Measurements from ENCODE around the gene KIF2B. TPM values are rescaled to one million over a fixed set of nuclear protein-coding genes. Genes with fewer than 3 reads are reported as not detected.
"Not testable (repeated sequence)": the region's sequence is repeated elsewhere in the genome, so short reads cannot be mapped to it uniquely, and the experiment has no call there.

KIF2B gene
- total RNA-seq, 4 donors from 2014 or later, result not detected

GRCh38 chr17:53837131-53837530 lies 14.4 kb downstream of the KIF2B start:
- Histone ChIP-seq H3K9me3 (no peaks in the 10 kb centered on the region), H3K27ac (no peak overlapping the region), H3K27me3 (no peaks in the 10 kb centered on the region), H3K4me1 (no peaks in the 10 kb centered on the region), H3K4me3 (no peak overlapping the region), H3K36me3 (no peaks in the 10 kb centered on the region)
- no peak for DNase-seq (ENCODE audit: low spot score in 2 of 2)
- TF ChIP-seq CTCF (IDR thresholded peaks at IDR 0.05), result no peak
- no peak for TF ChIP-seq POLR2AphosphoS5 (IDR thresholded peaks at IDR 0.05)
- no peak for TF ChIP-seq POLR2A (IDR thresholded peaks at IDR 0.05)
- TF ChIP-seq EP300 (IDR thresholded peaks at IDR 0.05), result no peak

GRCh38 chr17:53844491-53845107 lies 21.9 kb downstream of the KIF2B start:
- H3K4me3 ChIP-seq, result no peak overlapping the region
- H3K36me3 ChIP-seq, result no peaks in the 10 kb centered on the region
- H3K4me1 ChIP-seq, result no peaks in the 10 kb centered on the region
- TF ChIP-seq POLR2AphosphoS5 (IDR thresholded peaks at IDR 0.05) (no peak), POLR2A (IDR thresholded peaks at IDR 0.05) (no peak), EP300 (IDR thresholded peaks at IDR 0.05) (no peak), CTCF (IDR thresholded peaks at IDR 0.05) (no peak)
- no peak for DNase-seq (ENCODE audit: low spot score in 2 of 2)
- 44% methylated on average over 5 of the region's 5 CpGs for WGBS
- H3K9me3 ChIP-seq, result no peaks in the 10 kb centered on the region
- no peak overlapping the region for H3K27ac ChIP-seq
- H3K27me3 ChIP-seq, result no peaks in the 10 kb centered on the region

DNA sequence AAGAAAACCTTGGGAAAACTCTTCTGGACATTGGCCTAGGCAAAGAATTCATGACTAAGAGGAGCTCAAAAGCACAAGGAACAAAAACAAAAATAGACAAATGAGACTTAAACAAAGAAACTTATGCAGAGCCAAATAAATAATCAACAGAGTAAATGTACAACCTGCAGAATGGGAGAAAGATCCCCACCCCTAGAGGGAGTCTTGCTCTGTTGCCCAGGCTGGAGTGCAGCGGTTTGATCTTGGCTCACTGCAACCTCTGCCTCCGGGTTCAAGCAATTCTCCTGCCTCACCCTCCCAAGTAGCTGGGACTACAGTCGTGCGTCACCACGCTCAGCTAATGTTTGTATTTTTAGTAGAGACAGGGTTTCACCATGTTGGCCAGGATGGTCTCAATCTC lies 48.4 kb downstream of the KIF2B start:
- not testable (repeated sequence) for H3K4me3 ChIP-seq; H3K36me3 ChIP-seq; H3K27ac ChIP-seq; H3K4me1 ChIP-seq; DNase-seq (ENCODE audit: low spot score in 2 of 2); H3K9me3 ChIP-seq; H3K27me3 ChIP-seq
- WGBS, result 97% methylated on average over 5 of the region's 5 CpGs
